Measurements from ENCODE around the gene RGPD6.
"Not testable (repeated sequence)": the region's sequence is repeated elsewhere in the genome, so short reads cannot be mapped to it uniquely, and the experiment has no call there.

DNA sequence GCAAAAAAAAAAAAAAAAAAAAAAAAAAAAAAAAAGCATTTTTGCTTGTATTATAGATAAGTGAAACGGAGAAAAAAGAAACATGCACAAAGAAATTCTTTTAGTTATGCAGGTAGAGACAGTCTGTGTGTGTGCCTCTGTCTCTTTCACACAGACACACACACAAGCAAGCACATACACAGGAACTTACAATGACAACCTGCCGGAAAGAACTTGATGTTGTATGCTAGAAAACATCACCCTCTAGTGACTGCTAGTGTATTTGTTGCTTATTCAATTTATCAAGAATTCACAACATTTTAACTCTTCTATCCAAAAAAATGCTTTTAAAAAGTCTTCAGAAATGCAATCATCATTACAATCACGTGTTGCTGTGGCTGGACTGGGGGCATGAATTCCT lies 95.8 kb downstream of the RGPD6 start:
- TF ChIP-seq SUZ12 (IDR thresholded peaks at IDR 0.05; ENCODE audit: extremely low read depth, insufficient read depth, insufficient read length); YY1 (IDR thresholded peaks at IDR 0.05; ENCODE audit: insufficient read depth, insufficient read length); ZNF274 (IDR thresholded peaks at IDR 0.05; ENCODE audit: low read depth, low read length): not testable (repeated sequence)
